Right lobe of liver (tissue), 6 donors: ENCODE results near the gene NYAP2. TPM values are rescaled to one million over a fixed set of nuclear protein-coding genes. Genes with fewer than 3 reads are reported as not detected.

Experiments
- ATAC-seq, 4 donors: fragments of 200-7000 bp; cut with Tn5 transposase; one replicate each; pipeline ENCODE4 v1.9.1; 2020; ENCODE audit warnings: mild to moderate bottlenecking in 4 of 4, moderate library complexity in 4 of 4
- DNase-seq, 3 donors: peaks; one replicate each; pipeline ENCODE4 v3.0.0-alpha.2; 2020
- H3K27ac ChIP-seq, 3 donors: fragments of 200-600 bp; one replicate each; pipeline ENCODE4 v1.8.0; 2022
- H3K27me3 ChIP-seq, 2 donors: fragments of 200-600 bp; one replicate each; pipeline ENCODE4 v1.8.0; 2022
- H3K36me3 ChIP-seq, 4 donors: fragments of 200-600 bp; sonication (generic) in 1 of 4; one replicate each; pipeline versions ENCODE4 v1.5.1 to v1.8.0; 2017 to 2022; ENCODE audit warnings: control low read depth in 1 of 4
- H3K4me1 ChIP-seq, 4 donors: fragments of 200-600 bp; sonication (generic) in 1 of 4; one replicate each; pipeline versions ENCODE4 v1.5.1 to v1.8.0; 2017 to 2022; ENCODE audit warnings: control low read depth in 1 of 4
- H3K4me3 ChIP-seq, 3 donors: fragments of 200-600 bp; one replicate each; pipeline ENCODE4 v1.8.0; 2022
- H3K9me3 ChIP-seq, 4 donors: fragments of 200-600 bp; sonication (generic) in 1 of 4; one replicate each; pipeline versions ENCODE4 v1.5.1 to v1.8.0; 2017 to 2022; ENCODE audit warnings: control low read depth in 1 of 4
- POLR2A ChIP-seq: fragments of 450-650 bp; IDR thresholded peaks from one replicate; pipeline ENCODE4 v1.6.1; 2017; ENCODE audit warnings: antibody characterized with exemption, mild to moderate bottlenecking
- WGBS: methylation state at CpG from one replicate; pipeline ENCODE4 v1.1.6; 2018; ENCODE audit warnings: low coverage, low lambda C conversion rate; ENCODE audit not compliant: insufficient coverage; ENCODE audit errors: missing lambda C conversion rate; 5-methylcytosine and 5-hydroxymethylcytosine counted together
- intact Hi-C, 2 donors: fragments of 100-400 bp; cut with DNase I; formaldehyde crosslinking; loops; one replicate each; pipeline versions ENCODE4 v1.11.2 to v1.14.1; 2022
- total RNA-seq, 6 experiments: library from RNA; depleted of rRNA in 2 of 6; stranded (reverse); fragments of >200 nt in 2 of 6; fragmentation: NEBNext Ultra II Directional in 3 of 6; extraction: Animal tissue kit (Norgen Biotek cat#: 25700) in 3 of 6; gene quantifications; one replicate each; pipeline versions ENCODE4 v1.1.0 to v1.2.4, GENCODE V29; 2016 to 2023
- TF ChIP-seq, protein P1 (sequence below), 4 donors: fragments of 200-600 bp in 3 of 4; fragments of 450-650 bp in 1 of 4; IDR thresholded peaks; one replicate each; pipeline versions ENCODE4 v1.5.1 to v1.8.0; 2016 to 2022; ENCODE audit warnings: antibody characterized with exemption in 4 of 4, mild to moderate bottlenecking in 2 of 4
- donor health status: DM: no; HTN: yes; CAD: no.
- donor health status: DM: no; HTN: no; CAD: no.
- donor health status: DM: no; HTN: no; CAD: no.
- donor health status: DM: no; HTN: yes; CAD: no.
- donor health status: DM: no; HTN: yes; CAD: no.

NYAP2 gene
- total RNA-seq, 6 experiments from 2014 or later: not detected

- Histone ChIP-seq H3K36me3 (no peaks in the 10 kb centered on the region), H3K4me1 (no peaks in the 10 kb centered on the region), H3K9me3 (no peaks in the 10 kb centered on the region), H3K27me3 (no peaks in the 10 kb centered on the region), H3K4me3 (no peak overlapping the region), H3K27ac (no peak overlapping the region)
- TF ChIP-seq, protein P1, sequence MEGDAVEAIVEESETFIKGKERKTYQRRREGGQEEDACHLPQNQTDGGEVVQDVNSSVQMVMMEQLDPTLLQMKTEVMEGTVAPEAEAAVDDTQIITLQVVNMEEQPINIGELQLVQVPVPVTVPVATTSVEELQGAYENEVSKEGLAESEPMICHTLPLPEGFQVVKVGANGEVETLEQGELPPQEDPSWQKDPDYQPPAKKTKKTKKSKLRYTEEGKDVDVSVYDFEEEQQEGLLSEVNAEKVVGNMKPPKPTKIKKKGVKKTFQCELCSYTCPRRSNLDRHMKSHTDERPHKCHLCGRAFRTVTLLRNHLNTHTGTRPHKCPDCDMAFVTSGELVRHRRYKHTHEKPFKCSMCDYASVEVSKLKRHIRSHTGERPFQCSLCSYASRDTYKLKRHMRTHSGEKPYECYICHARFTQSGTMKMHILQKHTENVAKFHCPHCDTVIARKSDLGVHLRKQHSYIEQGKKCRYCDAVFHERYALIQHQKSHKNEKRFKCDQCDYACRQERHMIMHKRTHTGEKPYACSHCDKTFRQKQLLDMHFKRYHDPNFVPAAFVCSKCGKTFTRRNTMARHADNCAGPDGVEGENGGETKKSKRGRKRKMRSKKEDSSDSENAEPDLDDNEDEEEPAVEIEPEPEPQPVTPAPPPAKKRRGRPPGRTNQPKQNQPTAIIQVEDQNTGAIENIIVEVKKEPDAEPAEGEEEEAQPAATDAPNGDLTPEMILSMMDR (IDR thresholded peaks at IDR 0.05): no peak
- TF ChIP-seq POLR2A: no peak
- ATAC-seq (no peak), DNase-seq (no peak)
- WGBS: 43% methylated on average over 4 of the region's 4 CpGs
- intact Hi-C loops: no loop called here
These were observed 198.4 kb downstream of the NYAP2 start for GRCh38 chr2:225597911-225598310.

- Histone ChIP-seq H3K36me3 (no peaks in the 10 kb centered on the region), H3K4me1 (no peaks in the 10 kb centered on the region), H3K27ac (no peak overlapping the region), H3K9me3 (no peaks in the 10 kb centered on the region), H3K27me3 (no peaks in the 10 kb centered on the region), H3K4me3 (no peak overlapping the region)
- DNase-seq (no peak), ATAC-seq (no peak)
- no peak for TF ChIP-seq POLR2A
- TF ChIP-seq, protein P1 (IDR thresholded peaks at IDR 0.05): no peak
- intact Hi-C loops: no loop called here
These were observed 198.9 kb downstream of the NYAP2 start for GRCh38 chr2:225598426-225598825.

DNA sequence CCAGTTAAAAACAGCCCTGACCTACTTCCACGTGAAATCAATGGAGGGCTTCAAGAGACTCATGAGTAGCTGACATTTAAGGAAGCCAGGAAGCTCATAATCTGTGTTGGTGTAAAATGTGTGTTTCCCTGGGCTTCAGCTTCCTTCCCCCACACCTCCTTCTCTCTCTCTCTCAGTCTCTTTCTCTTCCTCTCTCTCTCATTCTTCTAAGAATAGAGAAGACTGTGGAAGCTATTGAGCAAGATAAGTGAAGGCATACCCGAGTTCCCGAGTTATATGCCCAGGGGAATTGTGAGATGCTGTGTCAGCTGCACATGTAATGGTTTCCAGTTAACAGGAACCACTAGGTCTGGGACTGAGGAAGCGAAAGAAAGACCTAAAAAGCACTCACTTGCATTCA lies 199.4 kb downstream of the NYAP2 start:
- H3K4me3 ChIP-seq: no peak overlapping the region
- TF ChIP-seq POLR2A: no peak
- TF ChIP-seq, protein P1 (IDR thresholded peaks at IDR 0.05): no peak
- no peaks in the 10 kb centered on the region for H3K36me3 ChIP-seq
- H3K4me1 ChIP-seq: no peaks in the 10 kb centered on the region
- ATAC-seq (no peak), DNase-seq (no peak)
- intact Hi-C loops: no loop called here
- no peaks in the 10 kb centered on the region for H3K27me3 ChIP-seq
- 25% methylated on average over 4 of the region's 4 CpGs for WGBS
- H3K9me3 ChIP-seq: no peaks in the 10 kb centered on the region
- H3K27ac ChIP-seq: no peak overlapping the region

DNA sequence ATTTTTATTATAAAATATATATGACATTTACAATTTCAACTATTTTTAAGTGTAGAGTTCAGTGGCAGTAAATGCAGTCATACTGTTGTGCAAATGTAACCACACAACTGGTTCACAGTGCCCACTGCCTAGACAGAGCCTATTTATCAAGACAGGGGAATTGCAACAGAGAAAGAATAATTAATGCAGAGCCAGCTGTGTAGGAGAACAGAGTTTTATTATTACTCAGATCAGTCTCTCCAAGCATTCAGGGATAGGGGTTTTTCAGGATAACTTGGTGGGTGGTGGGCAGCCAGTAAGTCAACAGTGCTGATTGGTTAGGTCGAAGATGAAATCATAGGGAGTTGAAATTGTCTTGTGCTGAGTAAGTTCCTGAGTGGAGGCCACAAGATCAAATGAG lies 200.3 kb downstream of the NYAP2 start:
- Histone ChIP-seq H3K27ac (no peak overlapping the region), H3K4me3 (no peak overlapping the region), H3K9me3 (no peaks in the 10 kb centered on the region), H3K27me3 (no peaks in the 10 kb centered on the region), H3K4me1 (no peaks in the 10 kb centered on the region), H3K36me3 (no peaks in the 10 kb centered on the region)
- intact Hi-C loops: no loop called here
- DNase-seq: no peak
- TF ChIP-seq POLR2A: no peak
- ATAC-seq: no peak
- 80% methylated on average over 1 of the region's 1 CpG for WGBS

DNA sequence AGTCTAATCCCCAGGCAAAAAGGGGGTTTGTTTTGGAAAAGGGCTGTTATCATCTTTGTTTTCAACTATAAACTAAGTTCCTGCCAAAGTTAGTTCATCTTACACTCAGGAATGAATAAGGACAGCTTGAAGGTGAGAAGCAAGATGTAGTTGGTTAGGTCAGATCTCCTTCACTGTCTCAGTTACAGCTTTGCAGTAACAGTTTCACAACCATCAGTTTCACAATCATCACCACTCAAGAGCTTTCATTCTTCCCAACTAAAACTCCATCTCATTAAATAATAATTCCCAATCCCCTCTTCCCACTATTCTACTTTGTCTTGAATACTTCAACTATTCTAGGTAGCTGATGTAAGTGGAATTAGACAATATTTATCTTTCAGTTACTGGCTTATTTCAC lies 200.9 kb downstream of the NYAP2 start:
- ATAC-seq (no peak), DNase-seq (no peak)
- Histone ChIP-seq H3K9me3 (no peaks in the 10 kb centered on the region), H3K27ac (no peak overlapping the region), H3K4me1 (no peaks in the 10 kb centered on the region), H3K27me3 (no peaks in the 10 kb centered on the region), H3K4me3 (no peak overlapping the region), H3K36me3 (no peaks in the 10 kb centered on the region)
- intact Hi-C loops: no loop called here
- TF ChIP-seq, protein P1 (IDR thresholded peaks at IDR 0.05): no peak
- no peak for TF ChIP-seq POLR2A
